ENCODE results near the gene TTLL11.

GRCh38 chr9:121868626-121869025 lies 224.5 kb downstream of the TTLL11 start:
- TF ChIP-seq EZH2 (IDR thresholded peaks at IDR 0.05; ENCODE audit: insufficient read depth, poor library complexity, severe bottlenecking) (no peak), EZH2phosphoT487 (IDR thresholded peaks at IDR 0.05; ENCODE audit: insufficient read depth, low read depth) (no peak)
